ENCODE data around the gene RARB.

DNA sequence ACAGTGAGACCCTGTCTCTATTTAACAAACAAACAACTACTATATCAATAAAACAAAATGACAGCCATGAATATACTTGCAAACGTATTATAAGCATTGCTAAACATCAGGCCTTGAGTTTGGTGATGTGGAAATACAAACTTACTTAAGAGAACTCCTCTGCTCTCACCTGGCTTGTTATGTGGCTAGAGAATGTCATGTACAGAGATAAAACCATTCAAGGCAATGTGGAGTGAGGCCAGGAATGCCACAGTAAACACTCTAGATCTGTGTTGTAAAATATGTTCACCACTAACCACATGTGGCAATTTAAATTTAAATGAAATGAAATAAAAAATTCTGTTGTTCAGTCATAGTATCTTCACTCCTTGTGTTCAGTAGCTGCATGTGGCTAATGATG is 22.7 kb upstream of the RARB start:
- no peak for TF ChIP-seq CTCF (IDR thresholded peaks at IDR 0.05)
- no peak for TF ChIP-seq ZFX (IDR thresholded peaks at IDR 0.05; ENCODE audit: borderline replicate concordance)

All from 22Rv1 (cell line).